IPS-NIHi7 (cell line): ENCODE measurements around the gene DDX27.
"Not testable (repeated sequence)": the region's sequence is repeated elsewhere in the genome, so short reads cannot be mapped to it uniquely, and the experiment has no call there.

Experiments used
- DNase-seq: peaks from one replicate; pipeline ENCODE4 v3.0.0; 2012; ENCODE audit warnings: mixed read lengths; ENCODE audit errors: extremely low spot score

DDX27 gene

GRCh38 chr20:49219091-49219923 is at the start of gene DDX27:
TSS of gene DDX27 (plus strand) at chr20:49219416. CDS start at chr20:49219449, 33 bp downstream.
- DNase-seq, result peak; percentile 96

GRCh38 chr20:49169547-49169946 is 49.7 kb upstream of the DDX27 start:
- no peak for DNase-seq

- DNase-seq, result no peak
Observed at GRCh38 chr20:49170714-49171113, 48.5 kb upstream of the DDX27 start.

- DNase-seq, result no peak
Observed at GRCh38 chr20:49171909-49172308, 47.3 kb upstream of the DDX27 start.

GRCh38 chr20:49172413-49172812 is 46.8 kb upstream of the DDX27 start:
- DNase-seq, result no peak

GRCh38 chr20:49174183-49174582 is 45.0 kb upstream of the DDX27 start:
- DNase-seq, result no peak

GRCh38 chr20:49179368-49180277 is 39.6 kb upstream of the DDX27 start:
- no peak for DNase-seq

GRCh38 chr20:49181265-49181877 is 37.8 kb upstream of the DDX27 start:
- no peak for DNase-seq

- no peak for DNase-seq
Observed at GRCh38 chr20:49183444-49183843, 35.8 kb upstream of the DDX27 start.

GRCh38 chr20:49184084-49184501 is 35.1 kb upstream of the DDX27 start:
- DNase-seq, result not testable (repeated sequence)

- no peak for DNase-seq
Observed at GRCh38 chr20:49184691-49185070, 34.5 kb upstream of the DDX27 start.

- DNase-seq, result no peak
Observed at GRCh38 chr20:49185071-49185761, 34.0 kb upstream of the DDX27 start.

- DNase-seq, result peak; percentile 15
Observed at GRCh38 chr20:49186535-49187329, 32.5 kb upstream of the DDX27 start.

- peak; percentile 25 for DNase-seq
Observed at GRCh38 chr20:49187330-49187850, 31.8 kb upstream of the DDX27 start.

GRCh38 chr20:49187851-49188641 is 31.2 kb upstream of the DDX27 start, which contains the start of gene STAU1:
TSS of gene STAU1 (minus strand) at chr20:49188334. CDS start at chr20:49166201, 22,133 bp downstream.
- DNase-seq, result peak; percentile 98

- DNase-seq, result not testable (repeated sequence)
Observed at GRCh38 chr20:49192944-49193518, 26.2 kb upstream of the DDX27 start.

- DNase-seq, result no peak
Observed at GRCh38 chr20:49199729-49200293, 19.4 kb upstream of the DDX27 start.

GRCh38 chr20:49203011-49203410 is 16.2 kb upstream of the DDX27 start:
- no peak for DNase-seq

GRCh38 chr20:49203746-49204145 is 15.5 kb upstream of the DDX27 start:
- no peak for DNase-seq
